GM13976 (cell line): ENCODE measurements around the gene TAPT1.

ENCODE experiments used
- DNase-seq: peaks from one replicate; pipeline ENCODE4 v3.0.0; 2012; ENCODE audit warnings: low spot score
- CTCF ChIP-seq: IDR thresholded peaks from 2 replicates; pipeline ENCODE4 v1.5.1; 2012; ENCODE audit warnings: borderline replicate concordance, mild to moderate bottlenecking; ENCODE audit not compliant: insufficient read depth; ENCODE audit errors: extremely low read depth, missing control alignments, control extremely low read depth
- in situ Hi-C: fragments of 300-500 bp; cut with MboI; formaldehyde crosslinking; loops from one replicate; pipeline ENCODE4 v1.12.0; 2022; ENCODE audit warnings: low sequenced_read_pairs, mixed read lengths, inconsistent platforms; ENCODE audit not compliant: unreplicated experiment

The TAPT1 gene

DNA sequence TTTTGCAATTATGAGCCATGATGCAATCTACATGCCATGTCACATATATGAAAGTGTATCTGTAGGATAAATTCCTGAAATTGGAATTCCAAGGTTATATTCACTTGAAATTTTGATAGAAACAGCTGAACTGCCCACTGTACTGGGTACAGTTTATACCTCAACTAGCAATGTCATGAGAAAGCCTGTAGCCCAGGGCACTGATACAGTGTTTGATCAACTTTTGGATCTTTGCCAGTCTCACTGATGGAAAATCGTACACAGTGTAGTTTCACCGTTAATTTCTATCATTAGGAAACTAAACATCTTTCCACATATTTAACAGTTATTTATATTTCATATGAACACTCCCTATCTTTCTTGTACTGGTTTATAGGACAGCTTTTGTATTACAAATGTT, 34.2 kb downstream of the TAPT1 start:
- no peak for DNase-seq
- in situ Hi-C loops: no loop called here
- TF ChIP-seq CTCF: no peak

DNA sequence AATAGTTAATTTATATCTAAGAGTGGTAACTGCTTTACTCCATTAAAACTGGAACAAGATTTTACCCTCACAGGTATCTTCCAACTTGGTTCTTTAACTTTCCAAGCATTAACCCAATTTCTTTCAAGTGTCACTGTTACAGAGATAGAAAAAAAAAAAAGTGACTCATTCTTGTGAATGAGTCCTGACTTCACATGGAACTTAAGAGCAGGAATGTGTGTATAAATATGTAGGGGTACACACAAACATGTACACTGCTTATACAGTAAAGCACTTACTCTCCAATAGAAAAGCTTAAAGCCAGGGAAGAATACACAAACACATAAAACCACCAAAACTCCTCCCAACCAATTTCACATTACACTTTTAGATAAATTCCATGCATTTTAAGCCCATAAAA, 38.8 kb downstream of the TAPT1 start:
- in situ Hi-C loops: no loop called here
- no peak for TF ChIP-seq CTCF
- no peak for DNase-seq

DNA sequence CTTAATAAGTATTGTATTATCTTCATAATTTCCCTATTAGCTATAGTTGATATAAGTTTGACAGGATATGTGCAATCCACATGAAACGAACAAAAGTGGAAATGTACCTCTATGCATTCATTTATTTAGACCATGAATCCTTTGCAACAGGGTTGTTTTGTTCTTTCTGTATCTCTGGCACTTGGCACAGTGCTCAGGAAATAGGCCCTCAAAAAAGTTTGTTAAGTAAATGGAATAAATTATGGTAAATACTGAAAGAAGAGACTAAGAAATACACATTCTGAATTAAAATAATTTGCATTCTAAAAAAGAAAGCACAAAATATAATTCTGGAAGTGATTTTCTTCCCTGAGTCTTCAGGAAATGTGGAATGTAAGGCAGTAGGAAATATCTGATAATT, 39.3 kb downstream of the TAPT1 start:
- in situ Hi-C loops: no loop called here
- no peak for DNase-seq
- TF ChIP-seq CTCF: no peak

- no peak for TF ChIP-seq CTCF
- DNase-seq: no peak
- in situ Hi-C loops: no loop called here
These were observed 42.7 kb downstream of the TAPT1 start for GRCh38 chr4:16183604-16184003.

- no peak for DNase-seq
- in situ Hi-C loops: no loop called here
- TF ChIP-seq CTCF: no peak
These were observed 49.6 kb downstream of the TAPT1 start for GRCh38 chr4:16176621-16177020.

DNA sequence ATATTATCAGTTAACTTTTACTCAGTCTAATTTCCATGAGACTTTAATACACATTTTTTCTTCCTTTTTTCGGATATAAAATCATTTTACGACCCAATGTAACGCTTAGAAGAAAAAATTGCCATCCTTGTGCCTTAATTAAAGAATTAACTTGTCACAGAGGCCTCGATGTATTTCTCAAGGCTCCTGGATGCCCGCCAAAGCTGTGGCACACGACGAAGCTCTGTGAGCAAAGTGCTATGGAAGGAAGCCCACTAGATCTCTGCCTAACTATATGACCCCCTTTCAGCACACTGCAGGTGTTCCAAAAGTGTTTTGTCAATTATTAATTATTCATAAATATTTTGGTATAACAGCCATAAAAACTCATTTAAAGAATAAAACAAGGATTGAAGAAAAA, 54.4 kb downstream of the TAPT1 start:
- TF ChIP-seq CTCF: no peak
- in situ Hi-C loops: no loop called here
- DNase-seq: no peak

DNA sequence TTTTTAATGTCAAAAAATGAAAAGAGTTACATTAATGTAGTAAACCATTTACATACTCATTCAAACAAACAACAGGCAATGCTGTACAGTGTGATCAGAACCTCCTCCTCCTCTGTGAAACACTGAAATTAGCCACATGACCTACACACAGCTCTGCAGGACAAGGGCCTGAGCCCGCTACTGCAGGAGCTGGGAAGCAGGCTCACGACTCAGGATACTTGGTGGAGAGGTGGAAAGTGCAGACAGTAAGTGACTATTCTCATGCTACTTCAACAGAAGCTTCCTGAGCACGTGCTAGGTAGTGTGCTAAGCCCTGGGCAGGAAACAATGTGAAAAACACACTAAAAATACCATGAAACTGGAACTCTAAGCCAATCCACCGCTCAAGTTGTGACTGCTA, 56.8 kb downstream of the TAPT1 start:
- DNase-seq: no peak
- TF ChIP-seq CTCF: no peak
- in situ Hi-C loops: no loop called here
